ENCODE data around the gene ADAM30. TPM values are rescaled to one million over a fixed set of nuclear protein-coding genes. Genes with fewer than 3 reads are reported as not detected.

ADAM30 gene
- total and polyA plus RNA-seq, 2 experiments from 2014 or later, result not detected

DNA sequence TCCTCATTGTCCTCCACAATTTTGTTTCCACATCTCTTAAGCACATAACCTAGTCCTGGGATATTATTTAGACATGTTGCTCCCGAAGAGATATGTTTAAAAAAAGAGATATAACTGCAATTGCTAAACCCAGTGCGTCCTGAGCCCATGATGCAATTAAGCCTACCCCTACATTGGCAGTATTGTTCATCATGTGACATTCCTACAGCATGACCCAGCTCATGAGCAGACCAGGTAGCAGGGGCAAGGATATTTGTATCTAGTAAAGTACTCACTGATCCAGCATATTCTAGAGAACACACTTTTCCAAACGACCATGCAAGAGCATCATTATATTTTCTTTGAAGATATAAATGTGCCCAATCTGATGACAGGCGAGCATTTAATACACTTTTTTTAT, 1.2 kb downstream of the ADAM30 start:
- no peak overlapping the region for H3K27ac ChIP-seq
- no peaks in the 10 kb centered on the region for H3K36me3 ChIP-seq (replicated peaks; ENCODE audit: insufficient read depth, low read depth)
- H3K9me2 ChIP-seq (replicated peaks; ENCODE audit: insufficient read depth), result no peaks in the 10 kb centered on the region
- H3K4me3 ChIP-seq, result no peak overlapping the region
- no peaks in the 10 kb centered on the region for H3K79me2 ChIP-seq
- no peak overlapping the region for H3K4me2 ChIP-seq
- no peaks in the 10 kb centered on the region for H3K4me1 ChIP-seq (ENCODE audit: insufficient read depth)
- H4K20me1 ChIP-seq (ENCODE audit: insufficient read depth, poor library complexity, severe bottlenecking), result no peaks in the 10 kb centered on the region
- DNase-seq (ENCODE audit: low spot score), result no peak
- TF ChIP-seq EZH2phosphoT487 (IDR thresholded peaks at IDR 0.05; ENCODE audit: low read depth, severe bottlenecking, unreplicated experiment), result no peak
- no peaks in the 10 kb centered on the region for H3K27me3 ChIP-seq
- WGBS (ENCODE audit: low lambda C conversion rate, missing lambda C conversion rate), result 84% methylated on average over 4 of the region's 4 CpGs
- no peak overlapping the region for H2AFZ ChIP-seq
- H3K9me3 ChIP-seq (ENCODE audit: low read depth), result no peaks in the 10 kb centered on the region

DNA sequence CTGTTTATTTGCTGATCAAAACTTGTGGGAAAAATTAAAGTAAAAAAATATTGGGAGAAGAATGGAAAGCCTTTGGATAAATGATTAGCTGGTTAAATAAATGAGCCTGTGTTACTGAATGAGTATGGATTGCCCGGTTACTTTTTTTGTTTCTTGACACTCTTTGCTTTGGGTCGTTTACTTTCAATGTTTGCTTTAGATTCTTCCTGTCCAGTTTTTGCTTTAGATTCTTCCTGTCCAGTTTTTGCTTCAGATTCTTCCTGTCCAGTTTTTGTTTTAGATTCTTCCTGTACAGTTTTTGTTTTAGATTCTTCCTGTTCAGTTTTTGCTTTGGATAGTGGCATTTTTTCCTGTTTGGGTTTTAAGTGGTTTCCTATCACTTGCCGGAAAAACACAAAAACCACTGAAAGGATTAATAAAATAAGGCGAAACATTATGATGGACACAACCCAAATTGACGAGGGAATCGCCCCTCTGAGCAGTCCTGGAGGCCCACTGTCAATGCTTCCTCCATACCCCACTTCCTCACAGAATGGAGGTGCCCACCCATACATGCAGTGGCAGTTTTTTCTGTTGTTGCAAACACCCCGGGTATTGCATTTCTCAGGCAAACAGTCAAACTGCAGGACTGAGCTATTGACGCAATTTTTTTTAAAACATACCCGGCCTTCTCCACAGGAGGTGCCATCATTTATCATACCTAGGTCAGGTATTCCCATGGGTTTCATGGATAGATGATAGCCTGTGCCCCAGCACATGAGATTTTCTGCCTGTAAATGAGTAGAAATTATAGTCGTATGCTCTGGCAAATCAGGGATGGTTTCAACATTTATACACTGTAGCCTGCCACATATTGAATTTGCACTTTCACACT, 2.3 kb downstream of the ADAM30 start:
- no peaks in the 10 kb centered on the region for H3K36me3 ChIP-seq (replicated peaks; ENCODE audit: insufficient read depth, low read depth)
- DNase-seq (ENCODE audit: low spot score), result no peak
- no peak overlapping the region for H3K27ac ChIP-seq
- no peaks in the 10 kb centered on the region for H3K4me1 ChIP-seq (ENCODE audit: insufficient read depth)
- no peaks in the 10 kb centered on the region for H3K79me2 ChIP-seq
- no peak overlapping the region for H2AFZ ChIP-seq
- no peaks in the 10 kb centered on the region for H3K9me2 ChIP-seq (replicated peaks; ENCODE audit: insufficient read depth)
- H3K4me2 ChIP-seq, result no peak overlapping the region
- H3K9me3 ChIP-seq (ENCODE audit: low read depth), result no peaks in the 10 kb centered on the region
- no peak overlapping the region for H3K4me3 ChIP-seq
- WGBS (ENCODE audit: low lambda C conversion rate, missing lambda C conversion rate), result 83% methylated on average over 10 of the region's 10 CpGs
- H3K27me3 ChIP-seq, result no peaks in the 10 kb centered on the region
- TF ChIP-seq, protein P1, sequence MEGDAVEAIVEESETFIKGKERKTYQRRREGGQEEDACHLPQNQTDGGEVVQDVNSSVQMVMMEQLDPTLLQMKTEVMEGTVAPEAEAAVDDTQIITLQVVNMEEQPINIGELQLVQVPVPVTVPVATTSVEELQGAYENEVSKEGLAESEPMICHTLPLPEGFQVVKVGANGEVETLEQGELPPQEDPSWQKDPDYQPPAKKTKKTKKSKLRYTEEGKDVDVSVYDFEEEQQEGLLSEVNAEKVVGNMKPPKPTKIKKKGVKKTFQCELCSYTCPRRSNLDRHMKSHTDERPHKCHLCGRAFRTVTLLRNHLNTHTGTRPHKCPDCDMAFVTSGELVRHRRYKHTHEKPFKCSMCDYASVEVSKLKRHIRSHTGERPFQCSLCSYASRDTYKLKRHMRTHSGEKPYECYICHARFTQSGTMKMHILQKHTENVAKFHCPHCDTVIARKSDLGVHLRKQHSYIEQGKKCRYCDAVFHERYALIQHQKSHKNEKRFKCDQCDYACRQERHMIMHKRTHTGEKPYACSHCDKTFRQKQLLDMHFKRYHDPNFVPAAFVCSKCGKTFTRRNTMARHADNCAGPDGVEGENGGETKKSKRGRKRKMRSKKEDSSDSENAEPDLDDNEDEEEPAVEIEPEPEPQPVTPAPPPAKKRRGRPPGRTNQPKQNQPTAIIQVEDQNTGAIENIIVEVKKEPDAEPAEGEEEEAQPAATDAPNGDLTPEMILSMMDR (IDR thresholded peaks at IDR 0.05; ENCODE audit: poor library complexity), result no peak
- TF ChIP-seq EZH2phosphoT487 (IDR thresholded peaks at IDR 0.05; ENCODE audit: low read depth, severe bottlenecking, unreplicated experiment), result no peak
- no peak for TF ChIP-seq EZH2 (IDR thresholded peaks at IDR 0.05; ENCODE audit: borderline replicate concordance)
- H4K20me1 ChIP-seq (ENCODE audit: insufficient read depth, poor library complexity, severe bottlenecking), result no peaks in the 10 kb centered on the region

DNA sequence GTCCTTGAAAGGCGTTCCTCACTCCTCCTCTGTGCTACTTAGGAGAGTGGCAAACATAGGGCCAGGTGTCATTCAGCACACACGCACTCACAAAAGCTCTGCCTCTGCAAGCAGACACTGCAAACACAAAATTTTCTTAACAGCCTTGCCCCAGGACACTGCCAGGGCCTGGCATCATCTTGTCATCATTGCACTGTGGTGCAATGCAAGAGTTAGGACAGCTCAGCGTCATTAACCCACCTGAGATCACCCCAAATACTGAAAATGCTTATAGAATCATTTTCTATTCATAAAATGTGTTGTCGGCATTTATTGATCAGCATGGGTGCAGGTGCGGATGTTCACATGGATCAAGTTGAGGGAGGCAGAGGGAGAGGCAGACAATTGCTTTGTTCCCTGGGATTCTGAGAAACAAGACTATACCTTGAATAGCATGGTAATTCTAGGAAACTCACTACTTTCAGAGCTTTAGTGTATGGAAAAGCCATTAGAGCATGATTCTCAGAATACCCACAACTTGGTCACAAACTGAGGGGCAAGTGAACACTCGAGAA, 3.0 kb downstream of the ADAM30 start:
- H3K9me2 ChIP-seq (replicated peaks; ENCODE audit: insufficient read depth), result no peaks in the 10 kb centered on the region
- no peak for TF ChIP-seq EZH2 (IDR thresholded peaks at IDR 0.05; ENCODE audit: borderline replicate concordance)
- no peak for TF ChIP-seq EZH2phosphoT487 (IDR thresholded peaks at IDR 0.05; ENCODE audit: low read depth, severe bottlenecking, unreplicated experiment)
- TF ChIP-seq, protein P1 (IDR thresholded peaks at IDR 0.05; ENCODE audit: poor library complexity), result no peak
- H4K20me1 ChIP-seq (ENCODE audit: insufficient read depth, poor library complexity, severe bottlenecking), result no peaks in the 10 kb centered on the region
- H2AFZ ChIP-seq, result no peak overlapping the region
- H3K4me3 ChIP-seq, result no peak overlapping the region
- WGBS (ENCODE audit: low lambda C conversion rate, missing lambda C conversion rate), result 92% methylated on average over 6 of the region's 6 CpGs
- H3K9me3 ChIP-seq (ENCODE audit: low read depth), result peaks cover 5% of the 10 kb centered on the region
- no peak overlapping the region for H3K4me2 ChIP-seq
- DNase-seq (ENCODE audit: low spot score), result no peak
- no peaks in the 10 kb centered on the region for H3K36me3 ChIP-seq (replicated peaks; ENCODE audit: insufficient read depth, low read depth)
- H3K27ac ChIP-seq, result no peak overlapping the region
- no peaks in the 10 kb centered on the region for H3K4me1 ChIP-seq (ENCODE audit: insufficient read depth)
- H3K79me2 ChIP-seq, result no peaks in the 10 kb centered on the region
- no peaks in the 10 kb centered on the region for H3K27me3 ChIP-seq

DNA sequence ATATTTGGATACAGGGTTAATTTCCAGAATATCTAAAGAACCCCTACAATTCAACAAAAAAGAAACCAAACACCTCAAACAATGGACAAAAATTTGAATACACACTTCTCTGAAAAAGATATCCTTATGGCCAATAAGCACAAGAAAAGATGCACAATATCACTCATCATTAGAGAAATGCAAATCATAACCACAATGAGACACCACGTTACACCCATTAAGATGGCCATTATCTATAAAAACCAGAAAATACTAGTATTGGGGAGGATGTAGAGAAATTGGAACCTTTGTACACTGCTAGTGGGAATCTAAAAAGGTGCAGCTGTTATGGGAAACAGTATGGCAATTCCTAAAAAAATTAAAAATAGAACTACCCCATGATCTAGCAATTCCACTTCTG, 4.9 kb downstream of the ADAM30 start:
- Histone ChIP-seq H2AFZ (no peak overlapping the region), H3K4me1 (ENCODE audit: insufficient read depth) (no peaks in the 10 kb centered on the region), H3K79me2 (no peaks in the 10 kb centered on the region), H3K9me3 (ENCODE audit: low read depth) (peaks cover 5% of the 10 kb centered on the region), H3K4me2 (no peak overlapping the region), H4K20me1 (ENCODE audit: insufficient read depth, poor library complexity, severe bottlenecking) (no peaks in the 10 kb centered on the region), H3K9me2 (replicated peaks; ENCODE audit: insufficient read depth) (no peaks in the 10 kb centered on the region), H3K27ac (no peak overlapping the region), H3K4me3 (no peak overlapping the region), H3K36me3 (replicated peaks; ENCODE audit: insufficient read depth, low read depth) (no peaks in the 10 kb centered on the region), H3K27me3 (no peaks in the 10 kb centered on the region)
- 94% methylated on average over 1 of the region's 1 CpG for WGBS (ENCODE audit: low lambda C conversion rate, missing lambda C conversion rate)
- TF ChIP-seq EZH2 (IDR thresholded peaks at IDR 0.05; ENCODE audit: borderline replicate concordance), result no peak
- TF ChIP-seq, protein P1 (IDR thresholded peaks at IDR 0.05; ENCODE audit: poor library complexity), result no peak
- no peak for TF ChIP-seq EZH2phosphoT487 (IDR thresholded peaks at IDR 0.05; ENCODE audit: low read depth, severe bottlenecking, unreplicated experiment)
- DNase-seq (ENCODE audit: low spot score), result no peak

All from hepatocyte (in vitro differentiated cells).